Gastroesophageal sphincter (tissue), 4 donors: ENCODE measurements around the gene ECT2L. TPM values are rescaled to one million over a fixed set of nuclear protein-coding genes. Genes with fewer than 3 reads are reported as not detected.

Source experiments
- ATAC-seq: fragments of 150-250 bp; one replicate; pipeline ENCODE4 v1.9.1; 2016; ENCODE audit warnings: mild to moderate bottlenecking, moderate library complexity
- H3K27ac ChIP-seq, 4 donors: fragments of 200-600 bp; sonication (generic) in 3 of 4; 1 replicate in 3 of 4; 2 replicates in 1 of 4; pipeline ENCODE4 v1.5.1; 2016 to 2019
- H3K27me3 ChIP-seq: fragments of 200-600 bp; sonication (generic); one replicate; pipeline ENCODE4 v1.5.1; 2019
- H3K36me3 ChIP-seq, 2 donors: fragments of 200-600 bp; sonication (generic); one replicate each; pipeline ENCODE4 v1.5.1; 2019; ENCODE audit warnings: control low read depth in 1 of 2
- H3K4me1 ChIP-seq, 3 donors: fragments of 200-600 bp; sonication (generic); 1 replicate in 2 of 3; 2 replicates in 1 of 3; pipeline ENCODE4 v1.5.1; 2016 to 2019; ENCODE audit warnings: control low read depth in 2 of 3
- H3K4me3 ChIP-seq, 2 donors: fragments of 200-600 bp; sonication (generic); one replicate each; pipeline ENCODE4 v1.5.1; 2019; ENCODE audit warnings: mild to moderate bottlenecking in 1 of 2, moderate library complexity in 1 of 2
- H3K9me3 ChIP-seq, 3 donors: fragments of 200-600 bp; sonication (generic); one replicate each; pipeline ENCODE4 v1.5.1; 2017 to 2019; ENCODE audit warnings: control low read depth in 2 of 3
- CTCF ChIP-seq, 4 experiments: fragments of 200-600 bp in 2 of 4; fragments of 450-650 bp in 2 of 4; sonication (generic) in 1 of 4; IDR thresholded peaks; one replicate each; pipeline ENCODE4 v1.5.1; 2017 to 2019; ENCODE audit warnings: antibody characterized with exemption in 4 of 4, mild to moderate bottlenecking in 2 of 4, moderate library complexity in 2 of 4
- EP300 ChIP-seq: sonication (generic); formaldehyde crosslinking; IDR thresholded peaks from one replicate; pipeline ENCODE4 v1.6.1; 2017; ENCODE audit warnings: antibody characterized with exemption, mild to moderate bottlenecking
- POLR2A ChIP-seq, 2 donors: fragments of 450-650 bp; IDR thresholded peaks; one replicate each; pipeline ENCODE4 v1.6.1; 2017; ENCODE audit warnings: antibody characterized with exemption in 2 of 2, mild to moderate bottlenecking in 2 of 2, moderate library complexity in 1 of 2
- POLR2AphosphoS5 ChIP-seq: sonication (generic); formaldehyde crosslinking; IDR thresholded peaks from one replicate; pipeline ENCODE4 v1.6.1; 2017; ENCODE audit warnings: antibody characterized with exemption
- WGBS, 2 donors: methylation state at CpG; one replicate each; pipeline ENCODE4 v1.1.5; 2018; ENCODE audit warnings: low coverage in 1 of 2; 5-methylcytosine and 5-hydroxymethylcytosine counted together
- total RNA-seq, 4 donors: library from RNA; depleted of rRNA; stranded (reverse); fragments of >200 nt; gene quantifications; one replicate each; pipeline ENCODE4 v1.1.0, GENCODE V29; 2016

ECT2L gene
- total RNA-seq, 4 donors from 2014 or later: 0.27 TPM; not detected in 3

- WGBS, 2 donors: 100% methylated on average over 1 of the region's 1 CpG; no CpG with 5 or more reads in 1 of the 2 donors
- peaks cover 3 to 29% (median 9%) of the 10 kb centered on the region in 3 donors for H3K4me1 ChIP-seq
- H3K27ac ChIP-seq: no peak overlapping the region
- H3K4me3 ChIP-seq: no peak overlapping the region
- no peak for ATAC-seq
- peaks cover 0 to 56% of the 10 kb centered on the region in 2 donors for H3K36me3 ChIP-seq
- no peaks in the 10 kb centered on the region for H3K27me3 ChIP-seq
- TF ChIP-seq POLR2AphosphoS5 (no peak), POLR2A (IDR thresholded peaks at IDR 0.05) (no peak), CTCF (IDR thresholded peaks at IDR 0.05) (no peak), EP300 (no peak)
- no peaks in the 10 kb centered on the region for H3K9me3 ChIP-seq
Observed at GRCh38 chr6:138776659-138777058, 19.2 kb upstream of the ECT2L start.

DNA sequence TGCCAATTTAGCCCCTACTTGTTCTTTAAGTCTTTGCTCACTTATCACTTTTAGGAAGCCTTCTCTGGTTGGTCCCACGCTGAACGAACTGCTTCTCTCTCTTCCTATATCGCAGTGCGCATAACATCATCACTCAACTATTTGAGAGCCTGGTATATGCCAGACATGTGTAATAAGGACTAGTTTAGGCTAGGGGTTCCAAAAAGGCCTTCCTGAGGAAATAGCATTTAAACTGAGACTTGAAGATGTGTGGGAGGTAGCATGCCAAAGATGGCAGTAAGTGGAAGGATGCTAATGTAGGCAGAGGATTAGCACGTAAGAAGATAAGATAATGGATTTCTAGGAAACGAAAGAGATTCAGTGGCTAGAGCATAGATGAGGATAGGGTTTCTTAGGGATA is 17.6 kb upstream of the ECT2L start:
- WGBS, 2 donors: 82 to 89% methylated on average over 3 to 6 of the region's 6 CpGs

DNA sequence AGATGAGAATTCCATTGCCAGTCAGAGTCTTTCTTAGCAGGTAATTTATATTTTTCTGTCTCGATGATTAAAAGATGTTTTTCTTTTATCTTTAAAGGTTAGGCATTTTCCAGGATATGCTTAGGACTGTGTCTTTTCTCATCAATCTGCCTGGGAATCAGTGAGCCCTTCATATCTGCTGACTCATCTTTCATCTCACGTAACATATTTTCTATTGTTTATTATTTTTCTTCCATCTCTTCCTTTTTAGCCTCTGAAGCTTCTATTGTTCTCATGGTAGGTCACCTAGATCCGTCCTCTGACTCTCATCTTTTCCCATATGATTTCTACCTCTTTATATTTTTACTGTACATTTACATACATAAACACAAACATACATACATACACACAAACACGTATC is 13.6 kb upstream of the ECT2L start:
- H3K27me3 ChIP-seq: no peaks in the 10 kb centered on the region
- no peak for ATAC-seq
- H3K9me3 ChIP-seq: no peaks in the 10 kb centered on the region
- H3K4me1 ChIP-seq: peaks cover 0 to 23% (median 0%) of the 10 kb centered on the region in 3 donors
- no peak overlapping the region for H3K4me3 ChIP-seq
- peaks cover 0 to 93% of the 10 kb centered on the region in 2 donors for H3K36me3 ChIP-seq
- no peak overlapping the region for H3K27ac ChIP-seq
- 37 to 75% methylated on average over 4 of the region's 4 CpGs for WGBS, 2 donors
- TF ChIP-seq POLR2AphosphoS5 (no peak), EP300 (no peak), CTCF (IDR thresholded peaks at IDR 0.05) (no peak), POLR2A (IDR thresholded peaks at IDR 0.05) (no peak)

More for the DNA sequence above, 17.6 kb upstream of the ECT2L start:
- Histone ChIP-seq H3K27ac (no peak overlapping the region), H3K36me3 (peaks cover 0 to 72% of the 10 kb centered on the region in 2 donors), H3K9me3 (no peaks in the 10 kb centered on the region), H3K4me1 (peaks cover 3 to 22% (median 7%) of the 10 kb centered on the region in 3 donors), H3K27me3 (no peaks in the 10 kb centered on the region), H3K4me3 (no peak overlapping the region)
- TF ChIP-seq POLR2AphosphoS5: no peak
- no peak for TF ChIP-seq POLR2A (IDR thresholded peaks at IDR 0.05)
- no peak for TF ChIP-seq EP300
- no peak for TF ChIP-seq CTCF (IDR thresholded peaks at IDR 0.05)
- no peak for ATAC-seq

DNA sequence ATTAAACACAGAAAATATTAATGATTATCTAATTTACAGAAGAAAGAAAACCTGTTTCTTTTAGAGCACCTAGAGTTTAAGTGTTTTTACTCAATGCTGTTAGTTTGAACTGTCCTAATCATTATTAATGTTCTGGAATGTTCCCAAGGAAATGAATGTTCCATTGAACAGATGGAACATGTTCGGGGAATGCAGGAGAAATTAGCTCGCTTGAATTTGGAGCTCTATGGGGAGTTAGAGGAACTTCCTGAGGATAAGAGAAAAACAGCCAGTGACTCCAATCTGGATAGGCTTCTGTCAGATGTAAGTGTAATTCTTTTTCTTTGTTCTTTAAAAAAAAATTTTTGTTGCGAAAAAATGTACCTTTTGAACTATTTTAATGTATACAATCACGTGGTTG is 10.8 kb upstream of the ECT2L start:
- WGBS, 2 donors: 21 to 46% methylated on average over 4 of the region's 4 CpGs
- Histone ChIP-seq H3K9me3 (no peaks in the 10 kb centered on the region), H3K36me3 (peaks cover 0 to 95% of the 10 kb centered on the region in 2 donors), H3K4me3 (no peak overlapping the region), H3K4me1 (peaks cover 0 to 23% (median 0%) of the 10 kb centered on the region in 3 donors), H3K27ac (peak overlapping the region in 2 of 4 donors; percentile 4 to 6), H3K27me3 (no peaks in the 10 kb centered on the region)
- ATAC-seq: no peak
- TF ChIP-seq CTCF (IDR thresholded peaks at IDR 0.05) (no peak), POLR2AphosphoS5 (no peak), EP300 (no peak)

- WGBS, 2 donors: 42 to 64% methylated on average over 3 of the region's 3 CpGs
- no peak overlapping the region for H3K27ac ChIP-seq
- no peak overlapping the region for H3K4me3 ChIP-seq
- H3K9me3 ChIP-seq: no peaks in the 10 kb centered on the region
- no peaks in the 10 kb centered on the region for H3K27me3 ChIP-seq
- H3K4me1 ChIP-seq: peaks cover 0 to 23% (median 0%) of the 10 kb centered on the region in 3 donors
- peaks cover 0 to 94% of the 10 kb centered on the region in 2 donors for H3K36me3 ChIP-seq
- no peak for TF ChIP-seq CTCF (IDR thresholded peaks at IDR 0.05)
- no peak for TF ChIP-seq EP300
- no peak for TF ChIP-seq POLR2A (IDR thresholded peaks at IDR 0.05)
- no peak for TF ChIP-seq POLR2AphosphoS5
- no peak for ATAC-seq
Observed at GRCh38 chr6:138785980-138786379, 9.9 kb upstream of the ECT2L start.
